H9 (cell line): ENCODE data around the gene MRC1. TPM values are rescaled to one million over a fixed set of nuclear protein-coding genes. Genes with fewer than 3 reads are reported as not detected.

Experiments
- DNase-seq: peaks from one replicate; pipeline ENCODE4 v3.0.0-alpha.2; 2017
- H2AFZ ChIP-seq: one replicate; pipeline ENCODE4 v1.6.1; 2013; ENCODE audit warnings: mild to moderate bottlenecking, low read length, control low read depth, moderate library complexity
- H2AK5ac ChIP-seq: 2 replicates; pipeline ENCODE4 v1.6.1; 2013; ENCODE audit warnings: low read length, control low read depth, mixed read lengths; ENCODE audit not compliant: insufficient read length
- H2BK120ac ChIP-seq: one replicate; pipeline ENCODE4 v1.6.1; 2013; ENCODE audit warnings: low read depth, mild to moderate bottlenecking, low read length, control low read depth, inconsistent platforms; ENCODE audit not compliant: poor library complexity, severe bottlenecking
- H2BK12ac ChIP-seq: 2 replicates; pipeline ENCODE4 v1.6.1; 2013; ENCODE audit warnings: low read length, control low read depth, mixed read lengths, low read depth; ENCODE audit not compliant: insufficient read length
- H2BK15ac ChIP-seq: 2 replicates; pipeline ENCODE4 v1.6.1; 2013; ENCODE audit warnings: low read depth, low read length, control low read depth
- H2BK20ac ChIP-seq: one replicate; pipeline ENCODE4 v1.6.1; 2013; ENCODE audit warnings: low read depth, mild to moderate bottlenecking, low read length, control low read depth, inconsistent platforms; ENCODE audit not compliant: poor library complexity, severe bottlenecking
- H2BK5ac ChIP-seq: 2 replicates; pipeline ENCODE4 v1.6.1; 2013; ENCODE audit warnings: low read length, control low read depth, mixed read lengths; ENCODE audit not compliant: insufficient read length
- H3K14ac ChIP-seq: 2 replicates; pipeline ENCODE4 v1.6.1; 2013; ENCODE audit warnings: low read length, control low read depth; ENCODE audit not compliant: insufficient read depth
- H3K18ac ChIP-seq: 2 replicates; pipeline ENCODE4 v1.6.1; 2013; ENCODE audit warnings: low read depth, mild to moderate bottlenecking, mixed read lengths, low read length, control low read depth; ENCODE audit not compliant: insufficient read length
- H3K23ac ChIP-seq: 2 replicates; pipeline ENCODE4 v1.6.1; 2013; ENCODE audit warnings: low read length, control low read depth, mixed read lengths, low read depth; ENCODE audit not compliant: insufficient read length
- H3K23me2 ChIP-seq: 2 replicates; pipeline ENCODE4 v1.6.1; 2013; ENCODE audit warnings: low read depth, mild to moderate bottlenecking, mixed read lengths, low read length, control low read depth; ENCODE audit not compliant: insufficient read length, poor library complexity, severe bottlenecking
- H3K27ac ChIP-seq: 2 replicates; pipeline ENCODE4 v1.5.1; 2013; ENCODE audit warnings: low read length, control low read depth, mixed read lengths, low read depth; ENCODE audit not compliant: insufficient read length
- H3K27me3 ChIP-seq: 2 replicates; pipeline ENCODE4 v1.6.1; 2013; ENCODE audit warnings: low read length, control low read depth, inconsistent platforms; ENCODE audit not compliant: insufficient read depth
- H3K4ac ChIP-seq: 2 replicates; pipeline ENCODE4 v1.6.1; 2013; ENCODE audit warnings: low read depth, mild to moderate bottlenecking, control low read depth, inconsistent platforms, low read length, moderate library complexity
- H3K4me1 ChIP-seq: 2 replicates; pipeline ENCODE4 v1.6.1; 2013; ENCODE audit warnings: low read length, control low read depth, inconsistent platforms; ENCODE audit not compliant: insufficient read depth
- H3K4me2 ChIP-seq: 2 replicates; pipeline ENCODE4 v1.6.1; 2013; ENCODE audit warnings: low read length, control low read depth, mixed read lengths; ENCODE audit not compliant: insufficient read length, insufficient read depth
- H3K56ac ChIP-seq: 2 replicates; pipeline ENCODE4 v1.6.1; 2013; ENCODE audit warnings: low read depth, mild to moderate bottlenecking, mixed read lengths, low read length, control low read depth; ENCODE audit not compliant: insufficient read length
- H3K79me1 ChIP-seq: 2 replicates; pipeline ENCODE4 v1.6.1; 2013; ENCODE audit warnings: low read depth, mild to moderate bottlenecking, moderate library complexity, low read length, control low read depth, inconsistent platforms; ENCODE audit not compliant: insufficient read depth, poor library complexity, severe bottlenecking
- H3K79me2 ChIP-seq: 2 replicates; pipeline ENCODE4 v1.6.1; 2013; ENCODE audit warnings: low read length, control low read depth, inconsistent platforms; ENCODE audit not compliant: insufficient read depth
- H3K9ac ChIP-seq: 2 replicates; pipeline ENCODE4 v1.6.1; 2013; ENCODE audit warnings: low read length, control low read depth, mixed read lengths; ENCODE audit not compliant: insufficient read length; ENCODE audit errors: extremely low read depth
- H3K9me3 ChIP-seq: one replicate; pipeline ENCODE4 v1.6.1; 2013; ENCODE audit warnings: low read depth, low read length, inconsistent platforms; ENCODE audit not compliant: control insufficient read depth
- H3T11ph ChIP-seq: one replicate; pipeline ENCODE4 v1.6.1; 2013; ENCODE audit warnings: mild to moderate bottlenecking, low read length, control low read depth, inconsistent platforms
- H4K20me1 ChIP-seq: one replicate; pipeline ENCODE4 v1.6.1; 2013; ENCODE audit not compliant: control insufficient read depth, insufficient read length, insufficient read depth
- H4K5ac ChIP-seq: 2 replicates; pipeline ENCODE4 v1.6.1; 2013; ENCODE audit warnings: low read depth, mild to moderate bottlenecking, mixed read lengths, low read length, control low read depth; ENCODE audit not compliant: insufficient read length
- H4K8ac ChIP-seq: replicated peaks from 2 replicates; pipeline ENCODE4 v1.6.1; 2013; ENCODE audit warnings: low read length, control low read depth, mixed read lengths, low read depth; ENCODE audit not compliant: insufficient read length
- H4K91ac ChIP-seq: 2 replicates; pipeline ENCODE4 v1.6.1; 2013; ENCODE audit warnings: low read depth, mild to moderate bottlenecking, moderate library complexity, mixed read lengths, low read length, control low read depth; ENCODE audit not compliant: insufficient read length
- H3K27ac Mint-ChIP-seq, 3 experiments: 2 replicates in 2 of 3; 3 replicates in 1 of 3; pipeline ENCODE4 v1.8.0; 2020 to 2021; ENCODE audit warnings: mixed read lengths in 3 of 3, mild to moderate bottlenecking in 1 of 3, moderate library complexity in 1 of 3
- H3K27me3 Mint-ChIP-seq: 2 replicates; pipeline ENCODE4 v1.8.0; 2021; ENCODE audit warnings: low read depth, mild to moderate bottlenecking, moderate library complexity, mixed read lengths
- H3K36me3 Mint-ChIP-seq, 3 experiments: 2 replicates in 2 of 3; 3 replicates in 1 of 3; pipeline ENCODE4 v1.8.0; 2020 to 2021; ENCODE audit warnings: low read depth in 3 of 3, mixed read lengths in 3 of 3; ENCODE audit not compliant: insufficient read depth in 1 of 3
- H3K4me1 Mint-ChIP-seq, 2 experiments: 2 replicates each; pipeline ENCODE4 v1.8.0; 2020; ENCODE audit warnings: mixed read lengths in 2 of 2
- H3K4me3 Mint-ChIP-seq, 2 experiments: 2 replicates in 1 of 2; 3 replicates in 1 of 2; pipeline ENCODE4 v1.8.0; 2020 to 2021; ENCODE audit warnings: mild to moderate bottlenecking in 2 of 2, mixed read lengths in 2 of 2, moderate library complexity in 1 of 2
- H3K9me3 Mint-ChIP-seq, 2 experiments: 2 replicates in 1 of 2; 3 replicates in 1 of 2; pipeline ENCODE4 v1.8.0; 2020; ENCODE audit warnings: mild to moderate bottlenecking in 2 of 2, mixed read lengths in 2 of 2, moderate library complexity in 1 of 2
- WGBS: extraction: QIAGEN DNeasy Blood & Tissue Kit; methylation state at CpG from one replicate; pipeline ENCODE4 v1.1.7; 2013; ENCODE audit warnings: missing lambda C conversion rate, low lambda C conversion rate, mixed read lengths; ENCODE audit not compliant: insufficient read length; ENCODE audit errors: extremely low coverage; 5-methylcytosine and 5-hydroxymethylcytosine counted together
- total RNA-seq: library from RNA; stranded (reverse); gene quantifications from 2 replicates; pipeline ENCODE4 v1.2.1, GENCODE V29; 2021
- TF ChIP-seq, protein P1 (sequence below): fragments of 200-600 bp; sonication (generic); conservative IDR thresholded peaks from 3 replicates; pipeline ENCODE4 v1.8.0; 2021; ENCODE audit warnings: antibody characterized with exemption, mild to moderate bottlenecking

MRC1 gene
- total RNA-seq, 1 experiment from 2014 or later: not detected

DNA sequence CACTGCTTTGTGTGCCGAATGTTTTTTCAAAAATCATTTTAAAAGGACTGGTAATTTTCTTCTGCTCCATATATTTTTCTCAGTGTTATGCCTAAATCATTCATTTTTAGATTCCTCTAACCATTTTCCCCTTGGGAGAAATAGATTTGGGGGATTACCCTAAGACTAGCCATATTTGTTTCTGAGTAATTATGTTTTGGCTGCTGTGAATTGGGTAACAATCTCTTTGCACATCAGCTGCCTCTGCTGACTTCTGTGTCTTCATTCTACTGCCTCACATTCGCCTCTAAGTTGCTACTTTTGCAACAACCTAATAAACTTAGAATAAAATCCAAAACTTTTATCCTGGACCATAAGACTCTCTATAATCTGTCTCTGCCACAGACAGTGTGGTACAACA is 18.5 kb upstream of the MRC1 start:
- H3K27me3 Mint-ChIP-seq: no peaks in the 10 kb centered on the region
- H2BK15ac ChIP-seq: no peak overlapping the region
- no peaks in the 10 kb centered on the region for H3K27me3 ChIP-seq
- DNase-seq: no peak
- TF ChIP-seq, protein P1, sequence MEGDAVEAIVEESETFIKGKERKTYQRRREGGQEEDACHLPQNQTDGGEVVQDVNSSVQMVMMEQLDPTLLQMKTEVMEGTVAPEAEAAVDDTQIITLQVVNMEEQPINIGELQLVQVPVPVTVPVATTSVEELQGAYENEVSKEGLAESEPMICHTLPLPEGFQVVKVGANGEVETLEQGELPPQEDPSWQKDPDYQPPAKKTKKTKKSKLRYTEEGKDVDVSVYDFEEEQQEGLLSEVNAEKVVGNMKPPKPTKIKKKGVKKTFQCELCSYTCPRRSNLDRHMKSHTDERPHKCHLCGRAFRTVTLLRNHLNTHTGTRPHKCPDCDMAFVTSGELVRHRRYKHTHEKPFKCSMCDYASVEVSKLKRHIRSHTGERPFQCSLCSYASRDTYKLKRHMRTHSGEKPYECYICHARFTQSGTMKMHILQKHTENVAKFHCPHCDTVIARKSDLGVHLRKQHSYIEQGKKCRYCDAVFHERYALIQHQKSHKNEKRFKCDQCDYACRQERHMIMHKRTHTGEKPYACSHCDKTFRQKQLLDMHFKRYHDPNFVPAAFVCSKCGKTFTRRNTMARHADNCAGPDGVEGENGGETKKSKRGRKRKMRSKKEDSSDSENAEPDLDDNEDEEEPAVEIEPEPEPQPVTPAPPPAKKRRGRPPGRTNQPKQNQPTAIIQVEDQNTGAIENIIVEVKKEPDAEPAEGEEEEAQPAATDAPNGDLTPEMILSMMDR: no peak
- H4K91ac ChIP-seq: no peak overlapping the region
- H3K79me2 ChIP-seq: no peaks in the 10 kb centered on the region
- H2BK120ac ChIP-seq: no peak overlapping the region
- H2BK12ac ChIP-seq: no peak overlapping the region
- no peak overlapping the region for H2AK5ac ChIP-seq
- WGBS: no CpG with 5 or more reads among the region's 2 CpGs
- H3T11ph ChIP-seq: no peak overlapping the region
- no peaks in the 10 kb centered on the region for H3K4me1 ChIP-seq
- H3K9me3 Mint-ChIP-seq: peaks cover 0 to 4% of the 10 kb centered on the region in 2 experiments; a peak in 1 of 5 replicates
- H2BK20ac ChIP-seq: no peak overlapping the region
- no peak overlapping the region for H3K14ac ChIP-seq
- H3K56ac ChIP-seq: no peak overlapping the region
- H3K27ac Mint-ChIP-seq: no peak overlapping the region
- H4K20me1 ChIP-seq: no peaks in the 10 kb centered on the region
- H3K4me2 ChIP-seq: no peak overlapping the region
- H3K23ac ChIP-seq: no peak overlapping the region
- no peak overlapping the region for H3K4ac ChIP-seq
- no peak overlapping the region for H4K5ac ChIP-seq
- H2AFZ ChIP-seq: no peak overlapping the region
- H3K9ac ChIP-seq: no peak overlapping the region
- H3K36me3 Mint-ChIP-seq: no peaks in the 10 kb centered on the region
- H3K9me3 ChIP-seq: no peaks in the 10 kb centered on the region
- peaks cover 5 to 6% of the 10 kb centered on the region in 2 experiments for H3K4me1 Mint-ChIP-seq
- H3K4me3 Mint-ChIP-seq: no peak overlapping the region
- H3K23me2 ChIP-seq: no peaks in the 10 kb centered on the region
- H3K18ac ChIP-seq: no peak overlapping the region
- no peak overlapping the region for H4K8ac ChIP-seq
- H3K79me1 ChIP-seq: no peaks in the 10 kb centered on the region
- no peak overlapping the region for H2BK5ac ChIP-seq
- no peak overlapping the region for H3K27ac ChIP-seq
